MM.1S (cell line): Measurements from ENCODE around the gene STK39.

Experiments used
- DNase-seq: peaks from one replicate; pipeline ENCODE4 v3.0.0-alpha.2; 2015
- H2AFZ ChIP-seq: fragments of 300-600 bp; sonication (generic); 2 replicates; pipeline ENCODE4 v1.6.0; 2016; ENCODE audit warnings: antibody characterized with exemption, low read length
- H3F3A ChIP-seq: fragments of 300-600 bp; sonication (generic); 2 replicates; pipeline ENCODE4 v1.6.1; 2016; ENCODE audit warnings: mild to moderate bottlenecking, antibody characterized with exemption, low read length, moderate library complexity, mixed read lengths; ENCODE audit not compliant: insufficient read depth
- H3K27ac ChIP-seq: fragments of 300-600 bp; sonication (generic); 2 replicates; pipeline ENCODE4 v1.5.1; 2016; ENCODE audit warnings: mild to moderate bottlenecking, low read length
- H3K27me3 ChIP-seq: fragments of 300-600 bp; sonication (generic); replicated peaks from 2 replicates; pipeline ENCODE4 v1.6.0; 2016; ENCODE audit warnings: low read length; ENCODE audit not compliant: insufficient read depth
- H3K36me3 ChIP-seq: fragments of 300-600 bp; sonication (generic); replicated peaks from 2 replicates; pipeline ENCODE4 v1.6.1; 2016; ENCODE audit warnings: mild to moderate bottlenecking, low read length, mixed read lengths; ENCODE audit not compliant: insufficient read depth
- H3K4me1 ChIP-seq: fragments of 300-600 bp; sonication (generic); 2 replicates; pipeline ENCODE4 v1.6.1; 2016; ENCODE audit warnings: low read length, mixed read lengths
- H3K4me2 ChIP-seq: fragments of 300-600 bp; sonication (generic); 2 replicates; pipeline ENCODE4 v1.6.0; 2016; ENCODE audit warnings: low read depth, low read length
- H3K4me3 ChIP-seq: fragments of 300-600 bp; sonication (generic); 2 replicates; pipeline ENCODE4 v1.5.1; 2016; ENCODE audit warnings: low read length, mixed read lengths
- H3K79me2 ChIP-seq: fragments of 300-600 bp; sonication (generic); 2 replicates; pipeline ENCODE4 v1.6.1; 2016; ENCODE audit warnings: mixed run types, low read length, mixed read lengths
- H3K9ac ChIP-seq: fragments of 300-600 bp; sonication (generic); 2 replicates; pipeline ENCODE4 v1.6.1; 2016; ENCODE audit warnings: low read length, mixed read lengths
- H3K9me2 ChIP-seq: fragments of 300-600 bp; sonication (generic); replicated peaks from 2 replicates; pipeline ENCODE4 v1.6.1; 2016; ENCODE audit warnings: mild to moderate bottlenecking, low read length, mixed read lengths; ENCODE audit not compliant: insufficient read depth
- H3K9me3 ChIP-seq: fragments of 300-600 bp; sonication (generic); replicated peaks from 2 replicates; pipeline ENCODE4 v1.6.1; 2016; ENCODE audit warnings: mild to moderate bottlenecking, low read length, mixed read lengths; ENCODE audit not compliant: insufficient read depth
- H4K20me1 ChIP-seq: fragments of 300-600 bp; sonication (generic); 2 replicates; pipeline ENCODE4 v1.6.1; 2016; ENCODE audit warnings: mild to moderate bottlenecking, low read length, moderate library complexity, mixed read lengths; ENCODE audit not compliant: insufficient read depth
- EZH2 ChIP-seq: fragments of 300-600 bp; sonication (generic); optimal IDR thresholded peaks from 2 replicates; pipeline ENCODE3; 2017; ENCODE audit warnings: low read depth, mild to moderate bottlenecking, antibody characterized with exemption, low read length, mixed read lengths
- EZH2phosphoT487 ChIP-seq: fragments of 300-600 bp; sonication (generic); IDR thresholded peaks from 2 replicates; pipeline ENCODE4 v1.6.1; 2018; ENCODE audit warnings: antibody characterized with exemption, low read length
- TF ChIP-seq, protein P1 (sequence below): fragments of 300-600 bp; sonication (generic); IDR thresholded peaks from 2 replicates; pipeline ENCODE4 v1.5.1; 2016; ENCODE audit warnings: antibody characterized with exemption, low read length, mixed read lengths

The STK39 gene

DNA sequence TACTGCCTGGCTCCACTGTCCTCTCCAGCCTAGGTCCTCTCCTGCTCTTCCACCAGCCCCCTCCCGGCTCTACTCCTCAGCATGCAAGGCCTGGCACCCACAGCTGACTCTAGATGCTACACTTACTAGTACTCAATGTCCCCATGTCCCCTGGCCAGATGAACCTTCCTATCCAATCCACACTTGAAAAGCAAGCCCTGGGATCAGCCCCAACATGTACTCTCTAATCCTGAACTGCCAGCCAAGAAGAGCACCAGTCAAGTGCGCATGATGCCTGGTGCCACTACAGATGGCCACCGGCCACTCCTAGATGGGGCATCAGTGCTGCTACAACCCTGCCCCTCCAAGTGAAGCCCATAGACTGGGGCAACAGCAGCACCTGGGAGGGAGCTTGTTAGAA lies 168.2 kb downstream of the STK39 start:
- Histone ChIP-seq H3K9me2 (no peaks in the 10 kb centered on the region), H3K4me1 (no peaks in the 10 kb centered on the region), H3K27ac (no peak overlapping the region), H3K4me2 (no peak overlapping the region), H2AFZ (no peak overlapping the region), H4K20me1 (no peaks in the 10 kb centered on the region), H3K9ac (no peak overlapping the region), H3F3A (no peaks in the 10 kb centered on the region), H3K27me3 (no peaks in the 10 kb centered on the region), H3K36me3 (no peaks in the 10 kb centered on the region), H3K4me3 (no peak overlapping the region), H3K79me2 (no peaks in the 10 kb centered on the region), H3K9me3 (no peaks in the 10 kb centered on the region)
- no peak for TF ChIP-seq EZH2phosphoT487
- DNase-seq, result no peak

GRCh38 chr2:168076731-168077130 lies 170.7 kb downstream of the STK39 start:
- TF ChIP-seq, protein P1, sequence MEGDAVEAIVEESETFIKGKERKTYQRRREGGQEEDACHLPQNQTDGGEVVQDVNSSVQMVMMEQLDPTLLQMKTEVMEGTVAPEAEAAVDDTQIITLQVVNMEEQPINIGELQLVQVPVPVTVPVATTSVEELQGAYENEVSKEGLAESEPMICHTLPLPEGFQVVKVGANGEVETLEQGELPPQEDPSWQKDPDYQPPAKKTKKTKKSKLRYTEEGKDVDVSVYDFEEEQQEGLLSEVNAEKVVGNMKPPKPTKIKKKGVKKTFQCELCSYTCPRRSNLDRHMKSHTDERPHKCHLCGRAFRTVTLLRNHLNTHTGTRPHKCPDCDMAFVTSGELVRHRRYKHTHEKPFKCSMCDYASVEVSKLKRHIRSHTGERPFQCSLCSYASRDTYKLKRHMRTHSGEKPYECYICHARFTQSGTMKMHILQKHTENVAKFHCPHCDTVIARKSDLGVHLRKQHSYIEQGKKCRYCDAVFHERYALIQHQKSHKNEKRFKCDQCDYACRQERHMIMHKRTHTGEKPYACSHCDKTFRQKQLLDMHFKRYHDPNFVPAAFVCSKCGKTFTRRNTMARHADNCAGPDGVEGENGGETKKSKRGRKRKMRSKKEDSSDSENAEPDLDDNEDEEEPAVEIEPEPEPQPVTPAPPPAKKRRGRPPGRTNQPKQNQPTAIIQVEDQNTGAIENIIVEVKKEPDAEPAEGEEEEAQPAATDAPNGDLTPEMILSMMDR, result no peak
- no peak for TF ChIP-seq EZH2
- TF ChIP-seq EZH2phosphoT487, result no peak
- DNase-seq, result no peak

DNA sequence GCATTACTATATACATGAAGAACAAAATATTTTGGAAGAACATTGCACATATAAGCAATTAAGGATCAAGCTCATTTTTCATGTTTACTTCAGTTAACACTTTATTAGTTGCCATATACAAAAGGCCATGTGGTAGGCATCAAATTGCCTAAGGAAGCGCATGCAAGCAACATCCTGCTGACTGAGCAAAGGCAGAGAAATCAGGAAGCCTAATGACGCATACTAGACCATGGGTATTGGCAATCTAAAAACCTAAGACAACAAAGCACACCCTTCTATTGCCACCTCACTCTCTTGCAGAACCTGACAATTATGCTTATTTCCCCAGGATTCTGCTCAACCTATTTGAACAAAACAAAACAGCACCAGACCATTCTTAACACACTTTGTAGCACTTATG lies 171.9 kb downstream of the STK39 start:
- H2AFZ ChIP-seq, result no peak overlapping the region
- H4K20me1 ChIP-seq, result no peaks in the 10 kb centered on the region
- H3K79me2 ChIP-seq, result no peaks in the 10 kb centered on the region
- TF ChIP-seq EZH2 (no peak), EZH2phosphoT487 (no peak)
- TF ChIP-seq, protein P1, result no peak
- no peaks in the 10 kb centered on the region for H3K9me3 ChIP-seq
- no peaks in the 10 kb centered on the region for H3K36me3 ChIP-seq
- no peaks in the 10 kb centered on the region for H3K27me3 ChIP-seq
- no peaks in the 10 kb centered on the region for H3F3A ChIP-seq
- no peak overlapping the region for H3K4me3 ChIP-seq
- no peak overlapping the region for H3K4me2 ChIP-seq
- DNase-seq, result no peak
- no peak overlapping the region for H3K27ac ChIP-seq
- H3K4me1 ChIP-seq, result no peaks in the 10 kb centered on the region
- H3K9ac ChIP-seq, result no peak overlapping the region
- no peaks in the 10 kb centered on the region for H3K9me2 ChIP-seq

More at GRCh38 chr2:168076731-168077130, 170.7 kb downstream of the STK39 start:
- no peaks in the 10 kb centered on the region for H4K20me1 ChIP-seq
- H3K79me2 ChIP-seq, result no peaks in the 10 kb centered on the region
- no peaks in the 10 kb centered on the region for H3K36me3 ChIP-seq
- no peak overlapping the region for H3K27ac ChIP-seq
- no peaks in the 10 kb centered on the region for H3F3A ChIP-seq
- H3K27me3 ChIP-seq, result no peaks in the 10 kb centered on the region
- no peak overlapping the region for H3K4me3 ChIP-seq
- no peaks in the 10 kb centered on the region for H3K9me3 ChIP-seq
- no peak overlapping the region for H2AFZ ChIP-seq
- no peak overlapping the region for H3K4me2 ChIP-seq
- H3K9ac ChIP-seq, result no peak overlapping the region
- H3K4me1 ChIP-seq, result no peaks in the 10 kb centered on the region
- no peaks in the 10 kb centered on the region for H3K9me2 ChIP-seq

DNA sequence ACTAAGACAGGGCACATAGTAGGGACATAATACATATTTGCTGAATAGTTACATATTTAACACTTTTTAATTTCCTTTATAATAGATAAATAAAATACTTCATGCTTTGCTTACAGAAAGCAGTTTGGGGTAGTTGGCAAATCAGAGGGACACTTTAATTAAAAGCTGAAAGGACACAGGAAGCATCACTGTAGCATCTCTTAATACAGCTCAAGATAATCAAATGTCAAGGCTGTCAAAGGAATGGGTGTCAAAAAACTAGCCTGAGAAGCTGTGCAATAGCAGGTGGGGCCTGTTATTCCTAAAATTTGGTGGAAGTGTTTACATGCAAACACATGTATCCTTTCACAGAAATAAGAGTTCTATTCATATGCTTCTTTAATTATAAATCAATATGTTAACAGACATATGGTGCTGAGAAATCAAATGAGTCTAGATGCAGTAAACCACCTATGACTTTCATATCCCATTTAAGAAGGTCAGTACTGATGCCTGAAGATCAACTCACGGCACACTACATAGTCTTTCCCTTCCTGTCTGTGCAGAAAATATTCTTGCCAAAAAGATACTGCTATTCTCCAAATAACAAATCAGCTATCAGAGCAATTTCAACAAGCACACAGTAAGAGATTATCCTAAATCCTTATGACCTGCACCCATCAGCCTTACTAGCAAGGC lies 174.6 kb downstream of the STK39 start:
- Histone ChIP-seq H3K27ac (no peak overlapping the region), H3K4me3 (no peak overlapping the region), H3K4me2 (no peak overlapping the region), H3K27me3 (no peaks in the 10 kb centered on the region), H3K9ac (no peak overlapping the region), H3K4me1 (no peaks in the 10 kb centered on the region), H3F3A (no peaks in the 10 kb centered on the region), H4K20me1 (no peaks in the 10 kb centered on the region), H3K9me3 (no peaks in the 10 kb centered on the region), H2AFZ (no peak overlapping the region), H3K79me2 (no peaks in the 10 kb centered on the region), H3K36me3 (no peaks in the 10 kb centered on the region), H3K9me2 (no peaks in the 10 kb centered on the region)
- no peak for DNase-seq
- no peak for TF ChIP-seq EZH2phosphoT487
